ENCODE measurements around the gene RECK. TPM values are rescaled to one million over a fixed set of nuclear protein-coding genes. Genes with fewer than 3 reads are reported as not detected.

The RECK gene
- total RNA-seq, 4 donors from 2014 or later = 2.1 to 9.7 (median 3.7) TPM

- intact Hi-C loops (cut with DNase I; ENCODE audit: low total_unique reads) = no loop called here
- DNase-seq (ENCODE audit: low spot score in 2 of 2) = no peak
- TF ChIP-seq CTCF (IDR thresholded peaks at IDR 0.05) (no peak), POLR2A (IDR thresholded peaks at IDR 0.05) (no peak)
- H3K4me3 ChIP-seq (ENCODE audit: low read depth, poor library complexity, severe bottlenecking) = no peak overlapping the region
- WGBS, 2 donors = 82 to 90% methylated on average over 9 of the region's 9 CpGs
These were observed 98.2 kb downstream of the RECK start for GRCh38 chr9:36134761-36135505.

- peak in 1 of 2 donors; percentile 90 for DNase-seq (ENCODE audit: low spot score in 2 of 2)
- H3K4me3 ChIP-seq (ENCODE audit: low read depth, poor library complexity, severe bottlenecking) = peak overlapping the region; percentile 60
- intact Hi-C loops (cut with DNase I; ENCODE audit: low total_unique reads) = no loop called here
- 16 to 19% methylated on average over 18 of the region's 18 CpGs for whole genome bisulfite sequencing, 2 donors
- no peak for TF ChIP-seq CTCF (IDR thresholded peaks at IDR 0.05)
- no peak for TF ChIP-seq POLR2A (IDR thresholded peaks at IDR 0.05)
These were observed 99.1 kb downstream of the RECK start for GRCh38 chr9:36135741-36136271.

- DNase-seq (ENCODE audit: low spot score in 2 of 2) = peak in 1 of 2 donors; percentile 94
- WGBS, 2 donors = 0 to 6% methylated on average over 3 to 11 of the region's 83 CpGs
- peak in 1 of 2 donors; percentile 33 for TF ChIP-seq POLR2A (IDR thresholded peaks at IDR 0.05)
- TF ChIP-seq CTCF (IDR thresholded peaks at IDR 0.05) = no peak
- H3K4me3 ChIP-seq (ENCODE audit: low read depth, poor library complexity, severe bottlenecking) = peak within 1 kb of the TSS; percentile 60
- intact Hi-C loops (cut with DNase I; ENCODE audit: low total_unique reads) = no loop called here
These were observed 99.7 kb downstream of the RECK start, which contains the start of gene GLIPR2 for GRCh38 chr9:36136272-36136893. Gene GLIPR2, plus strand, starts transcription at chr9:36136733. Its CDS starts 46 bp downstream, at chr9:36136779.

- TF ChIP-seq POLR2A (IDR thresholded peaks at IDR 0.05) = no peak
- no peak for TF ChIP-seq CTCF (IDR thresholded peaks at IDR 0.05)
- intact Hi-C loops (cut with DNase I; ENCODE audit: low total_unique reads) = no loop called here
- DNase-seq (ENCODE audit: low spot score in 2 of 2) = peak in 1 of 2 donors; percentile 90
- peak overlapping the region; percentile 60 for H3K4me3 ChIP-seq (ENCODE audit: low read depth, poor library complexity, severe bottlenecking)
- WGBS, 2 donors = 1 to 3% methylated on average over 12 to 14 of the region's 40 CpGs
These were observed 100.2 kb downstream of the RECK start for GRCh38 chr9:36136894-36137391.

GRCh38 chr9:36137392-36138004 lies 100.8 kb downstream of the RECK start:
- WGBS, 2 donors = 29 to 45% methylated on average over 11 to 12 of the region's 12 CpGs
- intact Hi-C loops (cut with DNase I; ENCODE audit: low total_unique reads) = no loop called here

More at GRCh38 chr9:36137392-36138004, 100.8 kb downstream of the RECK start:
- TF ChIP-seq POLR2A (IDR thresholded peaks at IDR 0.05) (no peak), CTCF (IDR thresholded peaks at IDR 0.05) (no peak)
- no peak for DNase-seq (ENCODE audit: low spot score in 2 of 2)
- no peak overlapping the region for H3K4me3 ChIP-seq (ENCODE audit: low read depth, poor library complexity, severe bottlenecking)

Measured in lower leg skin (tissue), 4 donors.